Measurements from ENCODE around the gene MYO1D. TPM values are rescaled to one million over a fixed set of nuclear protein-coding genes. Genes with fewer than 3 reads are reported as not detected.

Gene MYO1D
- total RNA-seq, 2 donors from 2014 or later: 238 to 382 TPM

DNA sequence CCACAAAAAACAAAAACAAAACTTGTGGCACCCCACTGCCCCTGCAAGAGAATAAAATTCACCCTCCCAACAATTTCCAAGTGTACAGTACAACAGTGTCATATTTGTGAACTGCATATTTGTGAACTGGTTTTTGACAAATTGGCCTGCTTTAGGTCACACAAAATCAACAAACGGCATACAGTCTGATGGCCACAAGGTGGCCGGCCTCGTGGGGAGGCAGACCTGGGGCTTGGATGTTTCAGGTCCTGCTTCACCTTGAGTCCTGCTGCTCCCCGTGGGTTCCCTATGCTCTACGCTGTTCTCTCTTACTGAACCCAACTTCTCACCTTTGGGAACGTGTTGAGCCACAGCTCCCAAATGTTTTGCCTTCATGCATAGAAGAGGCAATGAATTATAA, 287.9 kb downstream of the MYO1D start:
- Histone ChIP-seq H3K4me3 (no peak overlapping the region), H3K9ac (ENCODE audit: low read depth in 2 of 2, low read length in 2 of 2) (no peak overlapping the region), H3K4me1 (no peaks in the 10 kb centered on the region), H3K9me3 (no peaks in the 10 kb centered on the region), H3K27me3 (no peaks in the 10 kb centered on the region), H3K36me3 (no peaks in the 10 kb centered on the region), H3K27ac (no peak overlapping the region)
- TF ChIP-seq, protein P1, sequence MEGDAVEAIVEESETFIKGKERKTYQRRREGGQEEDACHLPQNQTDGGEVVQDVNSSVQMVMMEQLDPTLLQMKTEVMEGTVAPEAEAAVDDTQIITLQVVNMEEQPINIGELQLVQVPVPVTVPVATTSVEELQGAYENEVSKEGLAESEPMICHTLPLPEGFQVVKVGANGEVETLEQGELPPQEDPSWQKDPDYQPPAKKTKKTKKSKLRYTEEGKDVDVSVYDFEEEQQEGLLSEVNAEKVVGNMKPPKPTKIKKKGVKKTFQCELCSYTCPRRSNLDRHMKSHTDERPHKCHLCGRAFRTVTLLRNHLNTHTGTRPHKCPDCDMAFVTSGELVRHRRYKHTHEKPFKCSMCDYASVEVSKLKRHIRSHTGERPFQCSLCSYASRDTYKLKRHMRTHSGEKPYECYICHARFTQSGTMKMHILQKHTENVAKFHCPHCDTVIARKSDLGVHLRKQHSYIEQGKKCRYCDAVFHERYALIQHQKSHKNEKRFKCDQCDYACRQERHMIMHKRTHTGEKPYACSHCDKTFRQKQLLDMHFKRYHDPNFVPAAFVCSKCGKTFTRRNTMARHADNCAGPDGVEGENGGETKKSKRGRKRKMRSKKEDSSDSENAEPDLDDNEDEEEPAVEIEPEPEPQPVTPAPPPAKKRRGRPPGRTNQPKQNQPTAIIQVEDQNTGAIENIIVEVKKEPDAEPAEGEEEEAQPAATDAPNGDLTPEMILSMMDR (IDR thresholded peaks at IDR 0.05): no peak
- DNase-seq: no peak
- intact Hi-C loops (cut with DNase I): no loop called here

DNA sequence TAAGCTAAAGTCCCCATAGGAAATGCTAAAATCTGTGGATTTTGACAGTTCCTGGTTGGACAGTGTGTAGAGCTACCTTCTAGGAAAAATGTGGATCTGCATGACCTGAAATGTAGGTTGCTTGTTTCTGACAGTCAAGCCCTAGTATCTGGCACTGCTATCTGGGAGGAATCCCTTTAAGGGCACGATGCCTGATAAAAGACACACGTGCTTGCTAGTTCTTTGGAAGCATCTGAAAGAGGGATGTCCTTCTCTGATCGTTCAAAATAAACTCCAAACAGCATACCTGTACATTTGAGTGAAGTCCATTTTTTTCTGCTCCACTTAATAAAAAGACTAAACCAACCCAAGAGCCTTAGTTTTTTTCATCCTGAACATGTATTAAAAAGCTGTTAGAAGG, 288.8 kb downstream of the MYO1D start:
- H3K36me3 ChIP-seq: no peaks in the 10 kb centered on the region
- intact Hi-C loops (cut with DNase I): no loop called here
- TF ChIP-seq, protein P1 (IDR thresholded peaks at IDR 0.05): no peak

DNA sequence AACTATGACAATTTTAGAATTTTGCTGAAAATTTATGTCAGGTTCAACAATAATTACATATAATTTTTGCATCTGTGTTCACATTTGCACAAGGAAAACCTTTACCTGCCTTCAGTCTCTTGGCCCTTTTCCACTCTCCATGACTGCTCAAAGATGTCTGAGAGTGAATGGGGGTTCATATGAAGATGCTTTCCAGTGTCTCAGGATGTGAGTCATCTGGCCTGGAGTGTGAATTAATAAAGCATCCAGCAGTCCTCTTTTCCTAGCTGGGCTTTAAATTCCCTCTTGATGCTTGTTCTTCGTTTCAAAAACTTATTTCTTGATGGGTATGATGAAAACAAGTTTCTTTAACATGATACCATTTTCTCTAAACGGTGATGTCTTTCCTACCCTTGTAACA, 290.3 kb downstream of the MYO1D start:
- Histone ChIP-seq H3K9me3 (no peaks in the 10 kb centered on the region), H3K4me1 (no peaks in the 10 kb centered on the region), H3K27me3 (no peaks in the 10 kb centered on the region), H3K36me3 (no peaks in the 10 kb centered on the region), H3K9ac (ENCODE audit: low read depth in 2 of 2, low read length in 2 of 2) (no peak overlapping the region), H3K27ac (no peak overlapping the region), H3K4me3 (no peak overlapping the region)
- intact Hi-C loops (cut with DNase I): no loop called here
- TF ChIP-seq, protein P1 (IDR thresholded peaks at IDR 0.05): no peak
- DNase-seq: no peak

More for the DNA sequence above, 288.8 kb downstream of the MYO1D start:
- H3K27me3 ChIP-seq: no peaks in the 10 kb centered on the region
- no peaks in the 10 kb centered on the region for H3K4me1 ChIP-seq
- DNase-seq: no peak
- no peak overlapping the region for H3K9ac ChIP-seq (ENCODE audit: low read depth in 2 of 2, low read length in 2 of 2)
- H3K4me3 ChIP-seq: no peak overlapping the region
- no peaks in the 10 kb centered on the region for H3K9me3 ChIP-seq
- H3K27ac ChIP-seq: no peak overlapping the region

GRCh38 chr17:32584792-32585191, 292.1 kb downstream of the MYO1D start:
- H3K9me3 ChIP-seq: no peaks in the 10 kb centered on the region
- H3K27ac ChIP-seq: no peak overlapping the region
- H3K9ac ChIP-seq (ENCODE audit: low read depth in 2 of 2, low read length in 2 of 2): no peak overlapping the region
- H3K4me1 ChIP-seq: no peaks in the 10 kb centered on the region
- no peaks in the 10 kb centered on the region for H3K36me3 ChIP-seq
- H3K4me3 ChIP-seq: no peak overlapping the region
- no peaks in the 10 kb centered on the region for H3K27me3 ChIP-seq
- TF ChIP-seq, protein P1 (IDR thresholded peaks at IDR 0.05): no peak
- intact Hi-C loops (cut with DNase I): no loop called here
- no peak for DNase-seq

DNA sequence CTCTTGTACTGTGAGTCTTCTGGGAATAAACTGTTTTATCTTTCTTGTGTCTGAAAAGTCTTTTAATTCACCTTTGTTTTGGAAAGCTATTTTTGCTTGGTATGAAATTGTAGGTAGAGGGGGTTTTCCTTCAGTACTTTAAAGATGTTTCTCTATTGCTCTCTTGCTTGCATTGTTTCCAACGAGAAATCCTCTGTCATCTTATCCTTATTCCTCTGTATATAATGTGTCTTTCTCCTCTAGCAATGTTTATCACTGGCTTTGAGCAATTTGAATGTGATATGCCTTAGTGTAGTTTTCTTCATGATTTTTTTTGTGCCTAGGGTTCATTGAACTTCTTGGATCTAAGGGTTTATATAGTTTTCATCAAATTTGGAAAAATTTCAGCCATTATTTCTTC, 293.9 kb downstream of the MYO1D start:
- intact Hi-C loops (cut with DNase I): no loop called here
- H3K4me3 ChIP-seq: no peak overlapping the region
- TF ChIP-seq, protein P1 (IDR thresholded peaks at IDR 0.05): no peak
- no peak overlapping the region for H3K27ac ChIP-seq
- H3K27me3 ChIP-seq: no peaks in the 10 kb centered on the region
- H3K4me1 ChIP-seq: no peaks in the 10 kb centered on the region
- H3K36me3 ChIP-seq: no peaks in the 10 kb centered on the region
- no peaks in the 10 kb centered on the region for H3K9me3 ChIP-seq
- no peak for DNase-seq
- H3K9ac ChIP-seq (ENCODE audit: low read depth in 2 of 2, low read length in 2 of 2): no peak overlapping the region

GRCh38 chr17:32575852-32576251, 301.1 kb downstream of the MYO1D start:
- Histone ChIP-seq H3K27ac (no peak overlapping the region), H3K4me3 (no peak overlapping the region), H3K4me1 (no peaks in the 10 kb centered on the region), H3K9ac (ENCODE audit: low read depth in 2 of 2, low read length in 2 of 2) (no peak overlapping the region), H3K36me3 (no peaks in the 10 kb centered on the region), H3K27me3 (no peaks in the 10 kb centered on the region), H3K9me3 (no peaks in the 10 kb centered on the region)
- DNase-seq: no peak
- TF ChIP-seq, protein P1 (IDR thresholded peaks at IDR 0.05): no peak
- intact Hi-C loops (cut with DNase I): no loop called here
